ENCODE measurements around the gene KCNIP4.

Gene KCNIP4

GRCh38 chr4:21801661-21802385 is 146.7 kb downstream of the KCNIP4 start:
- in situ Hi-C loops (cut with MboI; ENCODE audit: low sequenced_read_pairs, unreplicated experiment), result loop anchor here (5.0 kb wide), 1 partner anchor 585 kb away; no protein-coding TSS in a partner anchor

GRCh38 chr4:21795091-21795490 is 153.5 kb downstream of the KCNIP4 start:
- DNase-seq (ENCODE audit: low spot score), result no peak
- TF ChIP-seq CTCF (IDR thresholded peaks at IDR 0.05; ENCODE audit: borderline replicate concordance, control extremely low read depth, extremely low read depth, insufficient read depth, missing control alignments), result no peak
- in situ Hi-C loops (cut with MboI; ENCODE audit: low sequenced_read_pairs, unreplicated experiment), result loop anchor here (25.0 kb wide), 1 partner anchor 892 kb away; the partner anchor contains the start of gene GBA3

More at GRCh38 chr4:21801661-21802385, 146.7 kb downstream of the KCNIP4 start:
- TF ChIP-seq CTCF (IDR thresholded peaks at IDR 0.05; ENCODE audit: borderline replicate concordance, control extremely low read depth, extremely low read depth, insufficient read depth, missing control alignments), result no peak
- no peak for DNase-seq (ENCODE audit: low spot score)

GRCh38 chr4:21792736-21793135 is 155.8 kb downstream of the KCNIP4 start:
- no peak for TF ChIP-seq CTCF (IDR thresholded peaks at IDR 0.05; ENCODE audit: borderline replicate concordance, control extremely low read depth, extremely low read depth, insufficient read depth, missing control alignments)
- no peak for DNase-seq (ENCODE audit: low spot score)
- in situ Hi-C loops (cut with MboI; ENCODE audit: low sequenced_read_pairs, unreplicated experiment), result loop anchor here (25.0 kb wide), 1 partner anchor 895 kb away; the partner anchor contains the start of gene GBA3

GRCh38 chr4:21790438-21791029 is 158.0 kb downstream of the KCNIP4 start:
- in situ Hi-C loops (cut with MboI; ENCODE audit: low sequenced_read_pairs, unreplicated experiment), result loop anchor here (25.0 kb wide), 1 partner anchor 897 kb away; the partner anchor contains the start of gene GBA3
- no peak for DNase-seq (ENCODE audit: low spot score)

GRCh38 chr4:21780148-21780547 is 168.4 kb downstream of the KCNIP4 start:
- DNase-seq (ENCODE audit: low spot score), result no peak
- in situ Hi-C loops (cut with MboI; ENCODE audit: low sequenced_read_pairs, unreplicated experiment), result loop anchor here (25.0 kb wide), 1 partner anchor 907 kb away; the partner anchor contains the start of gene GBA3
- no peak for TF ChIP-seq CTCF (IDR thresholded peaks at IDR 0.05; ENCODE audit: borderline replicate concordance, control extremely low read depth, extremely low read depth, insufficient read depth, missing control alignments)

More at GRCh38 chr4:21790438-21791029, 158.0 kb downstream of the KCNIP4 start:
- TF ChIP-seq CTCF (IDR thresholded peaks at IDR 0.05; ENCODE audit: borderline replicate concordance, control extremely low read depth, extremely low read depth, insufficient read depth, missing control alignments), result no peak

- in situ Hi-C loops (cut with MboI; ENCODE audit: low sequenced_read_pairs, unreplicated experiment), result loop anchor here (25.0 kb wide), 1 partner anchor 909 kb away; the partner anchor contains the start of gene GBA3
- no peak for DNase-seq (ENCODE audit: low spot score)
- TF ChIP-seq CTCF (IDR thresholded peaks at IDR 0.05; ENCODE audit: borderline replicate concordance, control extremely low read depth, extremely low read depth, insufficient read depth, missing control alignments), result no peak
These were observed 169.9 kb downstream of the KCNIP4 start for GRCh38 chr4:21778702-21779101.
